HG02870 (cell line): ENCODE measurements around the gene CYP2W1.

Experiments
- ATAC-seq: cut with Tn5 transposase; IDR thresholded peaks from one replicate; pipeline ENCODE4 v1.9.1; 2021; ENCODE audit warnings: mild to moderate bottlenecking, moderate library complexity; ENCODE audit not compliant: unreplicated experiment

CYP2W1 gene

DNA sequence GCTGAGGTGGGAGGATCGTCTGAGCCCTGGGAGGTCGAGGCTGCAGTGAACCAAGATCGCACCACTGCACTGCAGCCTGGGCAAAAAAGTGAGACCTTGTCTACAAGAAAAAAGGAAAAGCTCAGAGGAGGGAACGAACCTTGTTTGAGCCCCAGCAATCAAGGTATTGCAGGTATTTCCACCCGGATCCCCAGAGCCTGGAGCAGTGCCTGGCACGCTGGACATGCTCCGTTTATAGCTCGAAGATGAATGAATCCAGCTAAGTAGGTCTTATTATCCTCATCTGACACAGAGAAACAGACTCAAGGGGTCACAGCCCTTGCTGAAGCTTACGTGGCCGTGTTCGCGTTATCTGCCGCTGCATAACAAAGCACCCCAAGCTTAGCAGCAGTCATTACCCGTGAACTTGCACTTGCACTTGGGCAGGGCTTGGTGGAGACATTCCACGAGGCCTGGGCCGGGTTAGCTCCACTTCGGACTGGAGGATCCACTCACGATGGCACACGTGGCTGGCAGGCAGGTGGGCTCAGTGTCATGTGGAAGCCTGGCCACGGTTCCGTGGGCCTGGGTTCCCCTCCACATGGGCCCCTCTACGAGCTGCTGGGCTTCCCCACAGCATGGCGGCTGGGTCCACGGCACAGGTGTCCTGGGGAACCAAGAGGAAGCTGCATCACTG is 4.4 kb upstream of the CYP2W1 start:
- ATAC-seq = no peak

DNA sequence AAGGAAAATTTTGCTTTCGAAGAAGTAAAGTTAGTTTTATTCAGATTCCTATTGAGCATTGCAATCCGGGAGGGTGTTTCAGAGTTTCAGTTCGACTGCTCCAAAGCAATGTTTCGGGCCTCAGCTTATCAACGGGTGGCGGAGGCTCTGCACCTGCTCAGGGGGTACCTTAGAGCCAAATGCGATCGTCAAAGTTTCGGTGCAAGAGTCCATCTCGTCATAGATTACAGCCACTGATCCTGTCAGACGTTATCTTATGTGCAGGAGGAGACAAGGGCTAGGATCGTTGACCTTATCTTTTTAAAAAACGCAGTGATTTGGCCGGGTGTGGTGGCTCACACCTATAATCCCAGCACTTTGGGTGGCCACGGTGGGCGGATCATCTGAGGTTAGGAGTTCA is 3.8 kb upstream of the CYP2W1 start:
- ATAC-seq = no peak

DNA sequence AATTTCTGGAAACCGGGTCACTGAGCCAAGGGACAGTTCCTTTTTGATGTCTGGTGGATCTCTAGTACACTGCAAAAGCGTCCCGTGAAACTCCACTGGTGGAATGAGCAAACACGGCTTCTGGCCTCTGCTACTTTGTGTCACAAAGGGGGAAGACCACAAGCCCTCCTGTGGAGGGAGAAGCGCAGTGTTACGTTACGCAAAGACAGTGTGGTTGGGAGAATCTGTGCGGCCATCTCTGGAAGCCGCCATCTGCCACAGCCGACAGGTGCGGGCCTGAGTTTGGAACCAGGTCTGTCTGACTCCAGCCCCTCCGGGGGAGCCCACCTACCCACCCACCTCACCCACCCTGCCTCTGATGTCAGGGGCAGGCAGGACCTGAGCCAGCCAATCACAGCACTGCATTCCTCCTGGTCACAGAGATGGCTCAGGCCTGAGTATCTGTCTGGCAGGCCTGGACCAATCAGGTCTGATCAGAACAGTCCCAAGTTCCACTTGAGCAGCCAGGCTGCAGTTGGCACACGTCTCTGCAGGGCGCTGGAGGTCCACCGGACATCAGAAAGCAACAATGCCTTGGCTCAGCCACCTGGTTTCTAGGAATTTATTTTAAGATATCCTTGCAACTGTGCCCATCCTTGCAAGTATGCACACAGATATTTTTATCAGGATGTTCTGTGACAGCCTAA is 3.0 kb upstream of the CYP2W1 start:
- no peak for ATAC-seq

DNA sequence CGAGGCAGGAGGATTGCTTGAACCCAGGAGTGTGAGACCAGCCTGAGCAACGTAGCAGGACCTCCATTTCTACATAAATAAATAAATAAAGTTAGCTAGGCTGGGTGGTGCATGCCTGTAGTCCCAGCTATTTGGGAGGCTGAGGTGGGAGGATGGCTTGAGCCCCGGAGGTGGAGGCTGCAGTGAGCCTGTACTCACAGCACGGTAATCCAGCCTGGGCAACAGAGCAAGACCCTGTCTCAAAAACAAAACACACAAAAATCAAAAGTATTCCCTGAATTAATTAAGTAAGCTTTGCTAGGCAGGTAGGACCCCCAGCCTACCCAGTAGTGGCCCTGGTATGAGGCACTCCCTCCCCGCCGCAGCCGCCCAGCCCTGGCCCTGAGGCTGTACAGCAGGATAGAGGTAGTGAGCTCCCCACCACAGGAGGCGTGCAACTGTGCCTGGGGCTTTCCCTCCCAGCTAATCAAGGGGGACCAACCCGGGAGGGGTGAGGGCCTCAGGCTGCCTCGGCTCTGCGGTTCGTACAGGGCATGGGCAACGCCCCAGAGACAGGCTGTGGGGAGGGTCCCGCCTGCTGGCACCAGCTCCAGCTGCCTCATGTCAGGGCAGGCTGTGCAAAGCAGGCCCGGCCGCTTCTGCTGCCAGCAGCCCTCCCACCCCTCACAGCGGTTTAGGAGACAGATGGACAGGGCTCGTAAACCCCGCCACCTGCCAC is 1.0 kb upstream of the CYP2W1 start:
- ATAC-seq = no peak

DNA sequence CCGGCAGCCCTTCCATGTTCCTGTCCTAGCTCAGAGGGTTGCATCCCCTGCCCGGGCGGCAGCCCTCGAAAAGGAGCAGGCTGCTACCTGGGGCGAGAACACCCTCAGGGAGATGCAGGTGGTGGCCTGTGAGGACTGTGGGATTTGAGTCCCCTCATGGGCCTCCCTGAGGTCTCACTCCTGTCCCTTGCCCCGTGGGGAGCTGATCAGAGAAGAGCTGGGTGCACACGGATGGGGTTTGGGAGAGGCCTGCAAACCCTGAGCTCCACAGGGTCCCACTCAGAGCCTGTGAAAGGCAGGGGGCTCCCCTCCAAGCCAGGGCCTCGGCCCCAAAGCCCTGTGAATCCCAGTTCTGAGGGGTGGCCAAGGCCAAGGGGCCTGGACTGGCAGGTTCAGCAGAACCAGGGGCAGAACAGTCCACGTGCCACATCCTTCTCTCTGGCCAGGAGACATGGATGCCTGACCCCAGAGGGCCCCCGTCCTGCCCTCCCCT is 424 bp upstream of the CYP2W1 start:
- no peak for ATAC-seq

DNA sequence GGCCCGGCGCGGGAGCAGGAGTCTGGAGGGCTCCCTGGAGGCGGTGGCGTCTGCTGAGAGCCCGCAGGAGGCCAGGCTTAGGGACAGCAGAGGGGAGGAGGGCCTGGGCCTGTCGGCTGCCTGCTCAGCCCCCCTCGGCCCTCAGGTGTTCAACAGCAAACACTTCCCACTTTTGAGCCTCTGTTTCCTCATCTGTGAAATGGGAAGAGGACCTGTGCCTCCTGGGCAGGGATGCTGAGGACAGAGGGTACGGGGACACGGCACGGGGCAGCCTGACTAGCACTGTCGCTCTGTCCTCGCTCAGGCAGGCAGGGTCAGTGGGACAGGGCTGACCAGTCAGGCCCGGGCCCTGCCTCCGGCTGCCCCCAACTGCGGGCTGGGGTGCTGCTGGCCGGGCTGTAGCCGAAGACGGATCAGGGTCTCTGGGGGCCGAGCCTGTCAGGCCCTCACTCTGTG is 663 bp downstream of the CYP2W1 start:
- ATAC-seq = no peak

DNA sequence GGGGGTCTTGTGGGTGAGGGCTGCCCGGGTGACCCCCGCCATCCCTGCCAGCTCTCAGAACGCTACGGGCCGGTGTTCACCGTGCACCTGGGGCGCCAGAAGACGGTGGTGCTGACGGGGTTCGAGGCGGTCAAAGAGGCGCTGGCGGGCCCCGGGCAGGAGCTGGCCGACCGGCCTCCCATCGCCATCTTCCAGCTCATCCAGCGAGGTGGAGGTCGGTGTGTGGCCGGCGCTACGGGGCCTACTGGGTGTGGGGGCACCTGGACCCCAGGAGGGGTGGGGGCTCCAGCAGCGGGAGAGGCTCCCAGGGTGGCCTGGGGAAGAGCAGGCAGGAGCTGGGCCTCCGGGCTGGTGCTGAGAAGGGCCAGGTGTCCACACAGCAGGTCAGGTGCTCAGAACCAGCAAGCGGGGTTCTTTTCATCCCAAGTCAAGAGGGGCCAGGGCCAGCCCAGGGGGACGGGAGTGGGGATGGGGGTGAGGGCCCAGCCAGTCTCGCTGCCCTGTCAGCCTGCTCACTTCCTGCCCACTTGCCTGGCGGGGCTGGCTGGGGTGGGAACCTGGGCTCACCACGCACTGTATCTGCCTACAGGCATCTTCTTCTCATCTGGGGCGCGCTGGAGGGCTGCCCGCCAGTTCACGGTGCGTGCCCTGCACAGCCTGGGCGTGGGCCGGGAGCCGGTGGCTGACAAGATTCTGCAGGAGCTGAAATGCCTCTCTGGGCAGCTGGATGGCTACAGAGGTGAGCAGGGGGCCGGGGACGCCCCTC is 1.6 kb downstream of the CYP2W1 start:
- no peak for ATAC-seq

DNA sequence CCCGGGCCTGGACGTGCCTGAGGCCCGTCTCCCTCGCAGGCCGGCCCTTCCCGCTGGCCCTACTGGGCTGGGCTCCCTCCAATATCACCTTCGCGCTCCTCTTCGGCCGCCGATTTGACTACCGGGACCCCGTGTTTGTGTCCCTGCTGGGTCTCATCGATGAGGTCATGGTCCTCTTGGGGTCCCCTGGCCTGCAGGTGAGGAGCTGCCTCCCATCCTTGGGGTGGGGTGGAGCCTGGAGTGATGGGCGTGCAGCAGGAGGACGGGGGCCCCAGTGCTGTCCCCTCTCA is 2.1 kb downstream of the CYP2W1 start:
- no peak for ATAC-seq

DNA sequence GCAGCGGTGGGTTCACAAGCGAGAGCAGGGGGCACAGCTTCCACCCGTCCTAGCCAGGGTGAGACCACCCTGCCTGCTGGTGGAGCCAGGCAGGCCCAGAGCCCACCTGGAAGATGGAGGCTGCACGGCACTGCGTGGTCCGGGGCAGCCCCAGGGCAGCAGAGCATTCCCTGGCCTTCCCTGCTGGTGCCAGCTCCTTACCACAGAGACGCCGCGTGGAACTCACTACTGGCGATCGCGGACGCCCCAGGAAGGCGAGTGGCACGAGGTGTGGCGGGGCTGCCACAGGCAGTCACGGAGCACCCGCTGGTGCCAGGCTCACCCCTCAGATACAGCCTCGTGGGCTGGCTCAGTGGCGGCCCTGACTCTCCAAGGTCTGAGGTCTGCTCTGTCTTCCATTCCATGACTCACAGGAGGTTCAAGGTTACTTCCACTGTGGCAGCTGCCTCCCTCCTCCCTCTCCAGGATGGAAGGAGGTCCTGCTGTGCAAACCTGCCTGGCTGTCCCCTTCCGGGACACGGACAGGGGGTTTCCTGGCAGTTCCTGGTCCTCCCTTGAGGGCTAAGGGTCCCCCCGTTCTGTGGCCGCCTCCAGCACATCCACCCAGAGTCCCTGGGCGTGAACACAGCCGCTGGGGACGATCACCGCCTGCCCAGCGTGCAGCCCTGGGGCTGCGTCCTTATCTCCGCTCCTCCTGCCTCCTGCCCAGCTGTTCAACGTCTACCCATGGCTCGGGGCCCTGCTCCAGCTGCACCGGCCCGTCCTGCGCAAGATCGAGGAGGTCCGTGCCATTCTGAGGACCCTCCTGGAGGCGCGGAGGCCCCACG is 3.1 kb downstream of the CYP2W1 start:
- no peak for ATAC-seq

DNA sequence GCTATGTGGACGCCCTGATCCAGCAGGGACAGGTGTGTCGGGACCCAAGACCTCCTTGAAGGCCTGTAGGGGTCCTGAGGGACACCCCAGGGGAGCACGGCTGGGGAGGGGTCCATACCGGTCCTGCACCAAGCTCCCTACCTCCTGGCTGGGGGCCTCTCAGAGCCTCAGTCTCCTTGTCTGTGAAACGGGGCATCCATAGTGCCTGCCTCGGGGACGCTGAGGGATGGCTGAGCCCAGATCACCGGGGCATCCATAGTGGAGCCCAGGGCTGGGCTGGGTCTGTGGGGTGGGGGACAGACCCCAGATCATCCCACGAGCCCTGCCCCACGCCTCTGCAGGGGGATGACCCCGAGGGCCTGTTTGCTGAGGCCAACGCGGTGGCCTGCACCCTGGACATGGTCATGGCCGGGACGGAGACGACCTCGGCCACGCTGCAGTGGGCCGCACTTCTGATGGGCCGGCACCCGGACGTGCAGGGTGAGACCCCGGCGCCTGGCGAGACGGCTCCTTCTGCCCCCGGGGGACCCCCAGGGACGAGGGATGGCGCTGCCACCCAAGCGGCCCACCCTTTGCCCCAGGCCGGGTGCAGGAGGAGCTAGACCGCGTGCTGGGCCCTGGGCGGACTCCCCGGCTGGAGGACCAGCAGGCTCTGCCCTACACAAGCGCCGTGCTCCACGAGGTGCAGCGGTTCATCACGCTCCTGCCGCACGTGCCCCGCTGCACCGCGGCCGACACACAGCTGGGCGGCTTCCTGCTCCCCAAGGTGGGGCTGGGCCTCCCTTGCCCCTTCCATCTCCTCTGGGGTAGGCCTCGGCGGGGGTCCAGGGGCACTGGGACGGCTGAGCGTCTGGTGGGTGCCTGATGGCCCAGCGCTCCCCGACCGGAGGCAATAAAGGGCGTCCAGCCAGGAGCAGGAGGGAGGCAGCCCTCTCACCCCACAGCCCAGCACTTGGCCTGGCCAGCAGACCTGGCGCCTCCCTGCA is 4.1 kb downstream of the CYP2W1 start:
- ATAC-seq = no peak

DNA sequence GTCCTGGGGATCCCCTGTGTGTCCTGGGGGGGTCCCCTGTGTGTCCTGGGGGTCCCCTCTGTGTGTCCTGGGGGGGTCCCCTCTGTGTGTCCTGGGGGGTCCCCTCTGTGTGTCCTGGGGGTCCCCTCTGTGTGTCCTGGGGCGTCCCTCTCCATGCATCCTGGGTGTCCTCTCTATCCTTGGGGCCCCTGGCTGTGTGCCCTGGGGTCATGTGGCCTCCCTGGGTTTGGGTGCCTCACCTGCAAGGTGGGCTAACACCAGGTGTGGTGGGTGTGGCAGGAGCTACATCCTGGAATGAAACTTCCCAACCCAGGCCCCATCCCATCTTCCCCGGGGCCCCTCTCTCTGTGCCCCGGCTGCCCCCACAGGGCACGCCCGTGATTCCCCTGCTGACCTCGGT is 4.9 kb downstream of the CYP2W1 start:
- no peak for ATAC-seq

DNA sequence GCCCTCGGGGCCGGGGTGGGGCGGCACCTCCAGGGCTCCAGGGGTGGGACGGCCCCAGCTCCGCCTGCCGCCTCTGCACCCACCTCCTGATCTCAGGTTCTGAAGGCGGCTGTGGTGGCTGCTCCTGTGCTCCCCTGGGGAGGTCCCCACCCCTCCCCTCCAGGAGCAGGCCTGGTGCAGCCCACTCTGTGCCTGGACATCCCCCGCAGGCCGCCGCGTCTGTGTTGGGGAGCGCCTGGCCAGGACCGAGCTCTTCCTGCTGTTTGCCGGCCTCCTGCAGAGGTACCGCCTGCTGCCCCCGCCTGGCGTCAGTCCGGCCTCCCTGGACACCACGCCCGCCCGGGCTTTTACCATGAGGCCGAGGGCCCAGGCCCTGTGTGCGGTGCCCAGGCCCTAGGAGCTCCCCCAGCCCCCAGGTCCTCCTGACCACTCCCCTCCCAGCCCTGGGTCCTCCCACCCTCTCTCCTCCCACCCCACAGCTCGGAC is 5.5 kb downstream of the CYP2W1 start:
- no peak for ATAC-seq

DNA sequence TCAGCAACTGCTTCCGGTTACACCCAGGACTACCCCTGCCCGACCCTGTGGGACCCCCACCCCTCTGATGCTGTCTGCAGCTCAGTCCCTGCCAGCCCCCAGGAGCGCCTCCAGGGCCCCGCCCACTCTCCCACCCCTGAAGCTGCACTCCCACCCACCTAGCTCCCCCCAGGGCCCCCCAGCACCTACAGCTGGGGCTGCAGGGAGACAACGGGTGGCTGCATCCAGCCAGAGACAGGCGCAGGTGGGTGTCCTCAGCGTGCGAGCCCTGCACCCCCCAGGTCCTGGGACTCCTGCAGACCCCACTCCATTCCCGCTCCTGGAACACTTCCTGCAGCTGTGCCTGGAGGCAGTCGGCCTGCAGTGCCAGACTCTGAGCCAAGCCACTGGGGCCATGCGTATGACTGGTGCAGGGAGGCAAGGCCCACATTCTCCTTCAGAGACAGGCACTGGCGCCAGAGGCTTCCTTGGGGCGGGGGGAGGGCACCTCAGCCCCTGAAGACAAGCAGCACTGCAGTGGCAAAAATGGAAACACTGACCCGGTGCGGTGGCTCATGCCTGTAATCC is 6.1 kb downstream of the CYP2W1 start:
- ATAC-seq = no peak

DNA sequence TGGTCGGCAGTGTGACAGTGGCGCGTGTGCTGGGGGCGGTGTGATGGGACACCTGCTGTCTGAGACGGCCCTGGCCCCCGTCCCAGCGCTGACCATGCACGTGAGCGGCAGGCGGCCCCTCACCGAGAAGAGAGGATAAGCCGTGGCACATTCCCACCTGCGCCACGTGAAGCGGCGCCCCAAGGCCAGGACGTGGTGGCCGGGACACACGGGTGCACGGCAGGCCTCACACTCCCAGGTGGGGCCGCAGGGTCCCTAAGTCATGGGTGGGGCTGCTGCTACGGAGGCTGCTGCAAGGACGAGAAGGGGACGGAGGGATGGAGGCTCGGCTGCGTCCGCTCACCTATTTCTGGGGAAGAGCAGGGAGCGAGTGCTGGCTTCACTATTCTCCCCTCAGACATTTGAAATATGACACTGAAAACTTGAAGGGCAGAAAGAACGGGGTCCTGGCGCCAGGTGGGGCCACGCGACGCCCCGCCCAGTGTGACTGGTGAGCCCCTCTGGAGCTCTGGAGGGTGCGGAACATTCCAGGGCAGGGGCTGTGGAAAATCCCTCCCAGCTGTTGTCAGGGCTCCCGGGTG is 7.5 kb downstream of the CYP2W1 start:
- ATAC-seq = no peak

DNA sequence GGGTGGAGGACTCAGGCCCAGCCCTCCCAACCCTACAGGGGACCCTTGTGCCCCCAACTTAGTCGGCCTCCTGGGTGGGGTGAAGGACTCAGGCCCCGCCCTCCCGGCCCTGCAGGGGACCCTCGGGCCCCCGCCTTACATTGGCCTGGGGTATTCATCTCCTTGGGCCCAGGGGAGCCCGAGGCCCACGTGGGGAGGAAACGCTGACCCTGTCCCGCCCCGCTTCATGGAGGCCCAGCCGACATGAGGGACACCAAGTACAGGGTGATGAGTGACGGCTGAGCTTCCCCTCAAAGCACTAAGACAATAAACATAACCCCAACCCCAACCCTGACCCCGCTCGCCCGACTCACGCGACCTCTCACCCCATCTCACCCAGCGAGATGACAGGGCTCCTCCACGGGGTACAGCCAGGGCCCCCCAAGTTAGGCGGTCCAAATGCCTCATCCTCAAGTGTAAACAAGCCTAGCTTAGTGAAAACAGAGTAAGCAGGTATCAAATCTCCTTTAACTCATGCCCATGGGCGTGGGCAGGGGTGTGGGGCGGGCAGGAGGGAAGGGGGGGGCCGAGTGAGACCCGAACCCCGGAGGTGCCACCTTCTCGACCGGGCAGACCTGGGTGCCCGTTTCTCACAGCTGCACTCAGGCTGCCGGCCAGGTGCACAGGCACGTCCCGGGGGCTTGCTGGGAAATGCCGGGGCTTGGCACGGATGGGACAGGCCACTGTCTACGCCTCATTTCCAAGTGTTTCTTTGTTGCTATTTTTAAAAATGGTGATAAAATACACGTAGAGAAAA is 8.2 kb downstream of the CYP2W1 start:
- no peak for ATAC-seq

DNA sequence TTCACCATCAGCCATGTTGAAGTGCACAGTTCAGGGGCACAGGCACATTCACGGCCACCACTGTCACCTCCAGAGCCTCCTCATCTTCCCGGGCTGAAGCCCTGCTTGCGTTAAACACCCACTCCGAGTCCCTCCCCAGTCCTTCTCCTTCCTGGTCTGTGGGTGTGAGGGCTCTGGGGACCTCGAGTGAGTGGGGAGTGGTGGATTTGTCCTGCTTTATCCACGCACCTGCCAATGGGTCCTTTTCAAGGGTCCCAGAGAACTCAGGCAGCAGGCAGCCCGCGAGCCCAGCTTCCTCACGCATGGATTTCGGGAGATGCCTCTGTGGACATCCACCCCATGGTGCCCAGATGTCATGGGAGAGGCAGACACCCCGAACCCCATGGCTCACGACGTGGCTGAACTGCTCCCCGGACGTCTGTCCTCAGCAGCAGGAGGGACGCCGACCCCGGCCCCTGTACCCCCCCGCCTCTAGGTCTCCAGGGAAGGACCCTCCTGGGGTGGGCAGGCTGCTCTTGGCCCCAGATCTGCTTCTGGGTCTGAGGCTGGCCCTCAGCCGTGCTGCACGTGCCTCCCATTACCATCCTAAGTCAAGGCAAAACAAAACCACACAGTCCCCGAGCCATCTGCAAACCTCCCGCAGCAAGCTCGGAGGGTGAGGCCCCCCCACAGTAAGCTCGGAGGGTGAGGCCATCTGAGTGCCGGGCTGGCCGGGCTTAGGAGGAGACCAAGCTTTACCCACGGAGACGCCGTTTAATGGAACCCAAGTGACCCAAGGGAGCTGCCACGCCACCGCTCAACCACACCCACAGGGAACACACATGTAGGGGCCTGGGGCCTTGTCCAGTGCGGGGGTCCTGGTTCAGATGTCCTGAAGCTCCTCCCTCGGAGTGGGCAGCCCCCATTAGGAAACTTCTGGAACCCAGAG is 9.0 kb downstream of the CYP2W1 start:
- no peak for ATAC-seq
